C4-2B (cell line): ENCODE data around the gene ASPN.

Experiments
- H3K27ac ChIP-seq: fragments of 450-650 bp; 2 replicates; pipeline ENCODE4 v1.5.1; 2017
- CTCF ChIP-seq: fragments of 450-650 bp; conservative IDR thresholded peaks from 2 replicates; pipeline ENCODE4 v1.5.1; 2017; ENCODE audit warnings: mild to moderate bottlenecking
- ZFX ChIP-seq: fragments of 450-650 bp; IDR thresholded peaks from 2 replicates; pipeline ENCODE4 v1.6.1; 2017

The ASPN gene

DNA sequence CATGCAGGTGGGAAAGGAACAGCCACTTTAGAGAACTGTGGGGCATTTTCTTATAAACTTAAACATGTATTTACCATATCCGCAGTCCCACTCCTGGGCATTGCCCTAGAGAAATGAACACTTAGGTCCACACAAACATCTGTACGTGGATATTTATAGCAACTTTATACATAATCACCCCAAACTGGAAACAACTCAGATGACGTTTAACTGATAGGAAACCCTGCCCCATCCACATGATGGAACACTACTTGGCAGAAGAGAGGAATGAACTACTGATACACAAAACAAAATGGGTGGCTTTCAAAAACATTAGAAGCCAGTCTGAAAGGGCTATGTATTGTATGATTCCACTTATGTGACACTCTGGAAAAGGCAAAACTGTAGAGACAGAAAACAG, 31.0 kb upstream of the ASPN start:
- TF ChIP-seq CTCF, result no peak
- TF ChIP-seq ZFX, result no peak
- H3K27ac ChIP-seq, result no peak overlapping the region

DNA sequence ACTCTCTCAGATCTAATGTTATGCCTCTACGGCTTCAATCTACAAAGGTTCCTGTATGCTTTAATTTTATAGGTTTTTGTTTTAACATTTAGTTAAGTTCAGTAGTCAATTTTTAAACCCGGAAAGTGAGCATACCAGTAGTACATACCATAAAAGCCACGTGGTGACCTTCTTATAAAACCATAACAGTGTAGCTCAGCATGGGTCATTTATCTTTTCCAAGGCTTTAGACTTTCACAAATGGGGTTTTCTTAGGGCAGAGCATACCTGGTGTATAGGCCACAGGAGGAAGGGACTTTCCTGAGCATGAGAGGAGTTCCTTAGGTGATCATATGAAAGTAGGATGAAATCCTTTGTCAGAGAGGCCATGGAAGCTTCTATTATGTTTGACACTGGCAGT, 30.3 kb upstream of the ASPN start:
- no peak overlapping the region for H3K27ac ChIP-seq
- no peak for TF ChIP-seq ZFX
- no peak for TF ChIP-seq CTCF

GRCh38 chr9:92510747-92511146, 28.4 kb upstream of the ASPN start:
- H3K27ac ChIP-seq, result no peak overlapping the region
- TF ChIP-seq ZFX, result no peak
- TF ChIP-seq CTCF, result no peak

- H3K27ac ChIP-seq, result no peak overlapping the region
- TF ChIP-seq ZFX (no peak), CTCF (no peak)
Observed at GRCh38 chr9:92509050-92509449, 26.7 kb upstream of the ASPN start.

DNA sequence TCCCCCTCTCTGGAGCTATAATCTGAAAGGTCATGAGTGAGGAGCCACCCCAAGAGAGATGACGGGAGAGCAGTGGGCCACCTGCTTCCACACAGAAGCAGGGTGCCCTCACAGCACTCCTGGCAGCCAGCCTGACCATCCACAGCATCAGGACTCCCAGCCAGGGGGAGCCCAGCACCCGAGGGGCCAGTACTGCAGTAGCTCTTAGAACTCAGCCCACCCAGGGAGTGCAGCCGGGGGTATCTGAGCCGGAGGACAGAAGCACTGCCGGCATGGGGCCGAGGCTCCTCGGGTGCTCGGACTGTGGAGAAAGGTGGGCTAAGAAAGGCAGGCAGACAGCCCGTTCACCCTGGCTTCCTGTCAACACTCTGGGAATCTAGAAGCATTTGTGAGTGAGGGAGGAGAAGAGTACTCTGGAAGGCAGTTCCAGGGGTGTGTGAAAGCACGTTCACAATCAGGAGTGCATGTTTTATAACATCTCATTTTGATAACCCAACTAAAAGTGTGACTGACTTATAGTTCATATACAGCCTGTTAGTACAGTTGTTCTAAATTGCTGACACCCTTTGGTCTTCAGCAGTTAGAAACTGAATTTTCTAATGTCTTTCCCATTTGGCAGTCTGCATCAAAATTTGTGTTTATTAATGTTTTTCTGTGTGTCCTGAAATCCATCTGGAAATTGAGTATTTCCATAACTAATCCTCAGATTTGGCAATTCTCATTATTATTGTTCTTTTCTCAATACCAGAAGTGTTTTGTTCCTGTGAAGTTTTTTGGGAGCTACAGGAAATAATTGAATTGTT, 25.9 kb upstream of the ASPN start:
- H3K27ac ChIP-seq, result no peak overlapping the region

GRCh38 chr9:92507496-92507895, 25.2 kb upstream of the ASPN start:
- TF ChIP-seq ZFX (no peak), CTCF (no peak)
- H3K27ac ChIP-seq, result no peak overlapping the region

More for the DNA sequence above, 25.9 kb upstream of the ASPN start:
- TF ChIP-seq ZFX (no peak), CTCF (no peak)

GRCh38 chr9:92507005-92507404, 24.7 kb upstream of the ASPN start:
- TF ChIP-seq CTCF, result no peak
- no peak for TF ChIP-seq ZFX
- H3K27ac ChIP-seq, result no peak overlapping the region
